Lower leg skin (tissue), 3 donors: Measurements from ENCODE around the gene ASH1L.
"Not testable (repeated sequence)": the region's sequence is repeated elsewhere in the genome, so short reads cannot be mapped to it uniquely, and the experiment has no call there.

Experiments used
- CTCF ChIP-seq, 3 donors: fragments of 450-650 bp; IDR thresholded peaks; one replicate each; pipeline ENCODE4 v1.5.1; 2016; ENCODE audit warnings: antibody characterized with exemption in 3 of 3, mild to moderate bottlenecking in 3 of 3, moderate library complexity in 2 of 3
- POLR2A ChIP-seq, 2 donors: fragments of 450-650 bp; IDR thresholded peaks; one replicate each; pipeline ENCODE4 v1.6.1; 2016 to 2017; ENCODE audit warnings: antibody characterized with exemption in 2 of 2, mild to moderate bottlenecking in 1 of 2, moderate library complexity in 1 of 2

GRCh38 chr1:155433128-155433830, 129.3 kb downstream of the ASH1L start:
- TF ChIP-seq CTCF, POLR2A (IDR thresholded peaks at IDR 0.05): not testable (repeated sequence)
